ENCODE data around the gene ACSF3.

Gene ACSF3

DNA sequence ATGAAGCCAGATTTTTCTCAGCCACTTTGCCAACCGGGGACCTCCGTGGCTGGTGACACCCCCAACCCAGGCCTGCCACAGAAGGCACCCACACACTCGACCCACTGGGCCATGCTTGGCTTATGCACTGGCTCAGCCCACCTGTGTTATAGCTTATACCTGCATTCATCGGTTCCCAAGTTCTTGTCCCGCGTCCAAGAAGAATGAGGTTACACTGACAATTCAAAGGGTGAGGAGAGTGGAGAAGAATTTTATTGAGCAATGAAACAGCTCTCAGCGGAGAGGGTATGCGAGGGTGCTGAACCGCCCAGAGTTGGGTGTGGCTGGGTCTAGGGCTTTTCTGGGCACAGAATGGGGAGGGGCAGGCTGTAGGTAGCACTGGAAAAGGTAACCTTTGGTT lies 55.7 kb downstream of the ACSF3 start:
- H3K36me3 Mint-ChIP-seq (ENCODE audit: low read depth), result peaks cover 43% of the 10 kb centered on the region
- no peaks in the 10 kb centered on the region for H3K27me3 Mint-ChIP-seq (ENCODE audit: low read depth)
- no peaks in the 10 kb centered on the region for H3K4me1 Mint-ChIP-seq (ENCODE audit: low read depth)
- no peak overlapping the region for H3K4me3 Mint-ChIP-seq
- no peak overlapping the region for H3K27ac Mint-ChIP-seq
- peaks cover 9% of the 10 kb centered on the region for H3K9me3 Mint-ChIP-seq

DNA sequence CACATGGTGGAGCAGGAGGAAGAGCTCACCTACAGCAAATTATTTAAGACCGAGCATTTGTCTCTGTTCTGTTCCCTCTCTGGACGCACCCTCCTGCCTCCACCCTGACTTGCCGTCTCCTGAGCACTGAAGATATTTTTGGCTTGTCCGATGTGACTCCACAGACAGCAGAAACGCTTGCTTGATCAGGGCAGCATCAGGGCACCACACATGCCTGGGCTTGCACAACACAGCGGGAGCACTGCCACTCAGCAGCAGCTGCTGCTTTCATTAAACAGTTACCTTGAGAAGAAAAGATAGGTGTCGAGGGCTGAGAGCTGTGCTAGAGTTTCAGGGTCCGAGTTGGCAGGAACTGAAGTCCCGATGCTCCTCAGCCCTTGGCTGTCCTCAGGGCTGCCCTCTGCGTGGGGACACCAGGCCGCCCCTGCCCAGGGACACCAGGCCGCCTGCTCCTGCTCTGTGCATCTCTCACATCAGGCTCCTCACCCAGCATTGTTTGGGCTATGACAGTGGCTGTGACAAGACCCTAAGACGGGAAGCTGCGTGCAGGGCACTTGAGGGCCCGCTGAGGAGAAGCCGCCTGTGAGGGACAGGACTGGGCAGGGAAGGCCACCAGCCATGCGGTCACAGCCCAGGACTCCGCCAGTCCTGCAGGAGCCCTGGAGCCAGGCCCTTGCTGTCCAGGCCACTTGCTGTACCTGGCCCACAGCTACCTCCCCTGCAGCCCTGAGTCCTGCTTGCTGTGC lies 56.6 kb downstream of the ACSF3 start:
- Mint-ChIP-seq H3K4me1 (ENCODE audit: low read depth) (no peaks in the 10 kb centered on the region), H3K4me3 (no peak overlapping the region), H3K27me3 (ENCODE audit: low read depth) (no peaks in the 10 kb centered on the region), H3K27ac (no peak overlapping the region), H3K36me3 (ENCODE audit: low read depth) (peaks cover 43% of the 10 kb centered on the region), H3K9me3 (peaks cover 9% of the 10 kb centered on the region)

DNA sequence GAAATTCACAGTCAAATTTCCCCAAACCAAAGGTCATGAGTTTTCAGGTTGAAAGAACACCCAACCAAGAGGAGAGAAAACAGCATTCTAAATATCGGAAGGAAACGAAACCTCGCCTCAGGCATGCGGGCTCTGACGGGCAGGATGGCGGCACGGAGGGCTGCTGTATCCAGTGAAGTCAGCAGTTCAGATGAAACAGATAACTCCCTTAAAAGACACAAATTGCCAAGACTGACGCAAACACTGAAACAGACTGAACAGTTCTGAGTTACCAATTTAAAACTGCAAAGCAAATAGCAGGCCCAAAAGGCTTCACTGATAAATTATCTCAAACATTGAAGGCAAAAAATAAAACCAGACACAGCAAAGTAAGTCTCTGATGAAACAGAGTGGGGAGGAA lies 57.3 kb downstream of the ACSF3 start:
- peaks cover 40% of the 10 kb centered on the region for H3K36me3 Mint-ChIP-seq (ENCODE audit: low read depth)
- H3K27me3 Mint-ChIP-seq (ENCODE audit: low read depth), result no peaks in the 10 kb centered on the region
- no peak overlapping the region for H3K27ac Mint-ChIP-seq
- H3K9me3 Mint-ChIP-seq, result peaks cover 9% of the 10 kb centered on the region
- H3K4me1 Mint-ChIP-seq (ENCODE audit: low read depth), result no peaks in the 10 kb centered on the region
- H3K4me3 Mint-ChIP-seq, result no peak overlapping the region

DNA sequence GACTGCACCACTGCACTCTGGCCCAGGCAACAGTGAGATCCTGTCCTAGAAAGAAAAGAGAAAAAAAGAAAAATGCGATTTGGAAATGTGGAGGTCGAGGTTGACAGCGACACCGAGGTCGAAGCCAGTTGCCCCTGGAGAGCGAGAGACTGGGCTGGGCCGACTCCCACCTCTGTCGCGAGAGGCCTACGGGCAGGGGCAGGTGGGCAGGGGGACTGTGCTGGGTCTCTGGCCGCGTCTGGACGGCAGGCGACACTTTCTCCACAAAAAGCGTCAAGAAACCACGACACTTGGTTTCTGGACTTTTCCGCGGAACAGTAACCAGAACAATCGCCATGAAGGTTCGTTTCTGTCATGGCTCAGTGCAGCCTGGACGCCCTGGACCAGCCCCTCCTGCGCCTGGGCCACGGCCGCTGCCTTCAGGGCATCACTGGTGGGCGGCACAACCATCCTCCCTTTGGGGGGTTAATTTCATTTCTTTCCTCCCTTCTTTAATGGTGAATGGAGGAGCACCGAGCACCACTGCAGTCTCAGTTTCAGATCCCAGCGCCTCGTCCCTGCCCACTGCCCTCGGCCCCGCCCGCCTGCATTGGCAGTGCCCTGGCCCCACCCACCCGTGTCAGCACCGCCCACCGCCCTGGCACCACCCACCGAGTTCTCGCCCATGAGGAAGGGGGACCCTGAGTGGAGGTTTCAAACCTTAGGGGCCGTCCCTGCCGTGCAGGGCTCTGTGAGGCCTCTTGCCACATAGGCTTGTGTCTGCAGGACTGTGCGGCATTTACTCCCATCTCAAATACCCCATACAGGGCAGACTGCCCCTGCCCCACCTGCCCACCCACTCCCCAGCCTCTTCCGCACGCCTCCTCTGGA lies 59.4 kb downstream of the ACSF3 start:
- H3K4me1 Mint-ChIP-seq (ENCODE audit: low read depth), result no peaks in the 10 kb centered on the region
- H3K27ac Mint-ChIP-seq, result no peak overlapping the region
- peaks cover 28% of the 10 kb centered on the region for H3K36me3 Mint-ChIP-seq (ENCODE audit: low read depth)
- H3K4me3 Mint-ChIP-seq, result no peak overlapping the region
- H3K27me3 Mint-ChIP-seq (ENCODE audit: low read depth), result no peaks in the 10 kb centered on the region
- H3K9me3 Mint-ChIP-seq, result peaks cover 14% of the 10 kb centered on the region

GRCh38 chr16:89153848-89154271 lies 60.2 kb downstream of the ACSF3 start:
- Mint-ChIP-seq H3K9me3 (peaks cover 18% of the 10 kb centered on the region), H3K36me3 (ENCODE audit: low read depth) (peaks cover 26% of the 10 kb centered on the region), H3K4me1 (ENCODE audit: low read depth) (no peaks in the 10 kb centered on the region), H3K27ac (no peak overlapping the region), H3K27me3 (ENCODE audit: low read depth) (no peaks in the 10 kb centered on the region), H3K4me3 (no peak overlapping the region)

GRCh38 chr16:89154390-89155183 lies 60.9 kb downstream of the ACSF3 start:
- peaks cover 19% of the 10 kb centered on the region for H3K36me3 Mint-ChIP-seq (ENCODE audit: low read depth)
- no peak overlapping the region for H3K27ac Mint-ChIP-seq
- H3K4me3 Mint-ChIP-seq, result no peak overlapping the region
- H3K27me3 Mint-ChIP-seq (ENCODE audit: low read depth), result no peaks in the 10 kb centered on the region
- peaks cover 10% of the 10 kb centered on the region for H3K9me3 Mint-ChIP-seq
- H3K4me1 Mint-ChIP-seq (ENCODE audit: low read depth), result no peaks in the 10 kb centered on the region

GRCh38 chr16:89155184-89155679 lies 61.6 kb downstream of the ACSF3 start:
- H3K27ac Mint-ChIP-seq, result no peak overlapping the region
- peaks cover 13% of the 10 kb centered on the region for H3K36me3 Mint-ChIP-seq (ENCODE audit: low read depth)

GRCh38 chr16:89155851-89156739 lies 62.4 kb downstream of the ACSF3 start:
- no peak overlapping the region for H3K4me3 Mint-ChIP-seq
- peaks cover 8% of the 10 kb centered on the region for H3K36me3 Mint-ChIP-seq (ENCODE audit: low read depth)
- no peaks in the 10 kb centered on the region for H3K4me1 Mint-ChIP-seq (ENCODE audit: low read depth)
- H3K27ac Mint-ChIP-seq, result no peak overlapping the region
- H3K9me3 Mint-ChIP-seq, result peaks cover 10% of the 10 kb centered on the region
- no peaks in the 10 kb centered on the region for H3K27me3 Mint-ChIP-seq (ENCODE audit: low read depth)

More at GRCh38 chr16:89155184-89155679, 61.6 kb downstream of the ACSF3 start:
- no peaks in the 10 kb centered on the region for H3K4me1 Mint-ChIP-seq (ENCODE audit: low read depth)
- no peak overlapping the region for H3K4me3 Mint-ChIP-seq
- no peaks in the 10 kb centered on the region for H3K27me3 Mint-ChIP-seq (ENCODE audit: low read depth)
- peaks cover 10% of the 10 kb centered on the region for H3K9me3 Mint-ChIP-seq

DNA sequence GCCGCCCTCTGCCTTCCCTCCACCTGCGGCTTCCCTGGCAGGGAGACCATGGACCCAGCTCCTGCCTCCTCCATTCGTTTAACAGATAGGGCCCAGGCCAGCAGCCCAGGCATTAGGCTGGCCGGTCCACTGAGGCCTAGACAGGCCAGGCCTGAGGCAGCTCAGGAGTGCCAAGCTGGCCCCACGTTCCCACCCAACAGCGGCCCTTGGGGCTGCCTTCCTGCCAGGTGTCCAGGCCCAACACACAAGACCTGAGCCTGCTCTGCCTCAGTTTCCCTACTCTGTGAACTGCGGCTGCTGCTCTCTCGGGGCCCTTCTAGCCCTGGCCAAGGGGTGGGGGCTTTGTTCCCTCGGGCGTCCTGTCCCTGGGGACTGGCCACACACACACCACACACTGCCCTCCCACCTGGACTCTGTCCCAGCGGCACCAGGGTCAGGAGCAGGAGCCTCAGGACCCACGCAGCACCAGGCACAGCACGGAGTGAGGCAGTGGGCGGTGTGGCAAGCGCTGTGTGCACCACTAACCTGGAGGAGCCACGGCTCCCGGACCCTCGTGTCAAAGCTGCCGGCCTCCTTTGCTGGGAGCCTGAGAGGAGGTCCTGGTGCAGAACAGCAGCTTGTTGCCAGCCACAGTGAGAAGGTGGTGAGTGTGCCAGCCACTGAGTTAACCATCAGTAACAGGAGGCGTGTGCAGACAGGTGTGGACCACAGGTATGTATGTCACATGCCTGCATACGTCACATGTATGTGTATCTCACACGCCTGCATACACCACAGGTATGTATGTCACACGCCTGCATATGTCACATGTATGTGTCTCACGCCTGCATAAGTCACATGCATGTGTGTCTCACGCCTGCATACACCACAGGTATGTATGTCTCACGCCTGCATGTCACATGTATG lies 63.3 kb downstream of the ACSF3 start:
- peaks cover 10% of the 10 kb centered on the region for H3K9me3 Mint-ChIP-seq
- no peak overlapping the region for H3K27ac Mint-ChIP-seq
- H3K4me3 Mint-ChIP-seq, result no peak overlapping the region
- H3K27me3 Mint-ChIP-seq (ENCODE audit: low read depth), result no peaks in the 10 kb centered on the region
- no peaks in the 10 kb centered on the region for H3K4me1 Mint-ChIP-seq (ENCODE audit: low read depth)
- H3K36me3 Mint-ChIP-seq (ENCODE audit: low read depth), result peaks cover 2% of the 10 kb centered on the region

GRCh38 chr16:89157778-89158177 lies 64.1 kb downstream of the ACSF3 start:
- no peaks in the 10 kb centered on the region for H3K36me3 Mint-ChIP-seq (ENCODE audit: low read depth)
- H3K27me3 Mint-ChIP-seq (ENCODE audit: low read depth), result no peaks in the 10 kb centered on the region
- no peaks in the 10 kb centered on the region for H3K4me1 Mint-ChIP-seq (ENCODE audit: low read depth)
- H3K27ac Mint-ChIP-seq, result no peak overlapping the region
- H3K9me3 Mint-ChIP-seq, result peaks cover 10% of the 10 kb centered on the region
- no peak overlapping the region for H3K4me3 Mint-ChIP-seq

GRCh38 chr16:89159066-89159849 lies 65.6 kb downstream of the ACSF3 start:
- H3K27me3 Mint-ChIP-seq (ENCODE audit: low read depth), result no peaks in the 10 kb centered on the region
- peaks cover 10% of the 10 kb centered on the region for H3K9me3 Mint-ChIP-seq
- H3K36me3 Mint-ChIP-seq (ENCODE audit: low read depth), result no peaks in the 10 kb centered on the region
- no peak overlapping the region for H3K27ac Mint-ChIP-seq
- no peaks in the 10 kb centered on the region for H3K4me1 Mint-ChIP-seq (ENCODE audit: low read depth)
- no peak overlapping the region for H3K4me3 Mint-ChIP-seq

DNA sequence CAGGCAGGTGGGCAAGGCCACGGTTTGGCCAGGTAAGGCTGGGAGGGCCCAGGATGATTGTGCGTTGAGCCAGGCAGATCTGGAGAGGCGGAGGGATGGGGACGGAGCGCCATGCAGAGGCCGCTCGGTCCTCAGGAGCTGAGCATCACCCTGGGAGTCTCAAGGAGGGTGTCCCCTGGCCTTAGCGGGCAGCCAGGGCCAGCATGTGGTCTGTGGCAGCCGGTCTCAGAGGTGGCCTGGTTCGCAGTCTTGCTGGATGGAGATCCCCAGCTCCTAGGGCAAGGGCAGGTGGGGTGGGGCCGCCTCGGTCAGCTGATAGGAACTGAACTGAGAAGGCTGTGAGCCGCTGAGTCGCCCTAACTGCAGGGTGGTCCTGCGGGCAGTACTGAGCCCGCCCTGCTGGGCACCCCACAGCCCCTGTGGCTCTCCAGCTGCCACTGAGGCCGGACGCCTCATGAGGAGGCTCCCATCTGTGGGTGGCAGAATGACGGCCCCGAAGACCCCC lies 66.2 kb downstream of the ACSF3 start:
- Mint-ChIP-seq H3K4me1 (ENCODE audit: low read depth) (no peaks in the 10 kb centered on the region), H3K27ac (no peak overlapping the region), H3K9me3 (peaks cover 10% of the 10 kb centered on the region), H3K36me3 (ENCODE audit: low read depth) (no peaks in the 10 kb centered on the region), H3K27me3 (ENCODE audit: low read depth) (no peaks in the 10 kb centered on the region), H3K4me3 (no peak overlapping the region)
